ENCODE data around the gene IL10RB.

DNA sequence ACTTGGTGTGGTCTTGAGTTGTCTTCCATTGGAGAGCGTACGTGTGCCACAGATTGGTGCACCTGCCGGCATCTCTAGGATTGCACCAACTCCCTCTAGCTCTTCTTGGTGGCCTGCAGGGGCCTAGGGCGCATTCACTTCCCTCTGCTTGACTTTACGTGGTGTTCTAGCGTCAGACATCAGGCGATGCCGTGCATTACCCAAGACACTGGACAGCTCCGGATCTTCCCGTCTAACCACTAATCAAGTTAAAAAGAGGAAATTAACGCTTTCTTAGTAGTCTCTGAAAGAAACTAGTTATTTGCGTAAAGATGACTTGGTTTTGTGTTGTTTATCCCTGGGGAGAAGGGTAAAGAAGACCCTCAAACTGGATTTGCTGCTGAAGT lies 510 bp upstream of the IL10RB start:
- no peak for TF ChIP-seq RCOR1 (IDR thresholded peaks at IDR 0.05; ENCODE audit: insufficient replicate concordance, low read length)
- no peak for TF ChIP-seq POLR2A (IDR thresholded peaks at IDR 0.05; ENCODE audit: low read depth, low read length)
- TF ChIP-seq, protein P1, sequence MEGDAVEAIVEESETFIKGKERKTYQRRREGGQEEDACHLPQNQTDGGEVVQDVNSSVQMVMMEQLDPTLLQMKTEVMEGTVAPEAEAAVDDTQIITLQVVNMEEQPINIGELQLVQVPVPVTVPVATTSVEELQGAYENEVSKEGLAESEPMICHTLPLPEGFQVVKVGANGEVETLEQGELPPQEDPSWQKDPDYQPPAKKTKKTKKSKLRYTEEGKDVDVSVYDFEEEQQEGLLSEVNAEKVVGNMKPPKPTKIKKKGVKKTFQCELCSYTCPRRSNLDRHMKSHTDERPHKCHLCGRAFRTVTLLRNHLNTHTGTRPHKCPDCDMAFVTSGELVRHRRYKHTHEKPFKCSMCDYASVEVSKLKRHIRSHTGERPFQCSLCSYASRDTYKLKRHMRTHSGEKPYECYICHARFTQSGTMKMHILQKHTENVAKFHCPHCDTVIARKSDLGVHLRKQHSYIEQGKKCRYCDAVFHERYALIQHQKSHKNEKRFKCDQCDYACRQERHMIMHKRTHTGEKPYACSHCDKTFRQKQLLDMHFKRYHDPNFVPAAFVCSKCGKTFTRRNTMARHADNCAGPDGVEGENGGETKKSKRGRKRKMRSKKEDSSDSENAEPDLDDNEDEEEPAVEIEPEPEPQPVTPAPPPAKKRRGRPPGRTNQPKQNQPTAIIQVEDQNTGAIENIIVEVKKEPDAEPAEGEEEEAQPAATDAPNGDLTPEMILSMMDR (conservative IDR thresholded peaks at IDR 0.05; ENCODE audit: low read depth, low read length) = no peak
- no peak for TF ChIP-seq SMC3 (IDR thresholded peaks at IDR 0.05; ENCODE audit: low read depth, low read length)
- no peak for TF ChIP-seq MAZ (IDR thresholded peaks at IDR 0.05; ENCODE audit: borderline replicate concordance, low read depth, low read length)
- no peak for TF ChIP-seq RAD21 (IDR thresholded peaks at IDR 0.05; ENCODE audit: low read length)
- TF ChIP-seq CEBPB (IDR thresholded peaks at IDR 0.05; ENCODE audit: low read depth, low read length) = no peak
- no peak for TF ChIP-seq CHD1 (IDR thresholded peaks at IDR 0.05; ENCODE audit: low read depth, low read length)
- no peak for TF ChIP-seq RFX5 (IDR thresholded peaks at IDR 0.05; ENCODE audit: low read depth, low read length)

Measured in IMR-90 (cell line).